Mesodermal cell (in vitro differentiated cells): ENCODE results near the gene VPS37D.
"Not testable (repeated sequence)": the region's sequence is repeated elsewhere in the genome, so short reads cannot be mapped to it uniquely, and the experiment has no call there.

Experiments
- H3K27ac ChIP-seq: 2 replicates; pipeline ENCODE4 v1.7.0; 2013; ENCODE audit warnings: mild to moderate bottlenecking, low read depth, low read length, moderate library complexity; ENCODE audit not compliant: severe bottlenecking
- H3K36me3 ChIP-seq: 2 replicates; pipeline ENCODE4 v1.7.1; 2013; ENCODE audit warnings: mild to moderate bottlenecking, low read length, moderate library complexity; ENCODE audit not compliant: control insufficient read depth, insufficient read depth
- H3K4me1 ChIP-seq: one replicate; pipeline ENCODE4 v1.7.1; 2013; ENCODE audit warnings: mild to moderate bottlenecking, low read length; ENCODE audit not compliant: insufficient read depth, control insufficient read depth, poor library complexity, severe bottlenecking
- H3K4me3 ChIP-seq: 2 replicates; pipeline ENCODE4 v1.7.0; 2013; ENCODE audit warnings: low read length, control low read depth, mild to moderate bottlenecking; ENCODE audit not compliant: insufficient read depth, poor library complexity, severe bottlenecking; ENCODE audit errors: extremely low read depth
- H3K9me3 ChIP-seq: 2 replicates; pipeline ENCODE4 v1.7.1; 2013; ENCODE audit warnings: mild to moderate bottlenecking, low read length, moderate library complexity; ENCODE audit not compliant: control insufficient read depth
- WGBS, 2 experiments: methylation state at CpG; one replicate each; pipeline ENCODE4 v1.1.5; 2013; ENCODE audit warnings: missing lambda C conversion rate in 2 of 2; ENCODE audit not compliant: insufficient coverage in 2 of 2; 5-methylcytosine and 5-hydroxymethylcytosine counted together

Gene VPS37D

GRCh38 chr7:73668103-73668885 is 663 bp downstream of the VPS37D start:
- 19 to 30% methylated on average over 13 to 19 of the region's 52 CpGs for WGBS, 2 experiments

GRCh38 chr7:73668886-73669230 is 1.2 kb downstream of the VPS37D start:
- WGBS, 2 experiments, result 65 to 70% methylated on average over 2 to 3 of the region's 5 CpGs
- no peaks in the 10 kb centered on the region for H3K9me3 ChIP-seq
- H3K4me1 ChIP-seq, result no peaks in the 10 kb centered on the region
- H3K27ac ChIP-seq, result no peak overlapping the region
- H3K36me3 ChIP-seq, result no peaks in the 10 kb centered on the region
- peak overlapping the region; percentile 49 for H3K4me3 ChIP-seq

More at GRCh38 chr7:73668103-73668885, 663 bp downstream of the VPS37D start:
- Histone ChIP-seq H3K4me1 (no peaks in the 10 kb centered on the region), H3K36me3 (no peaks in the 10 kb centered on the region), H3K4me3 (peak overlapping the region; percentile 49), H3K27ac (no peak overlapping the region), H3K9me3 (no peaks in the 10 kb centered on the region)

GRCh38 chr7:73669288-73669701 is 1.7 kb downstream of the VPS37D start:
- Histone ChIP-seq H3K27ac (no peak overlapping the region), H3K36me3 (no peaks in the 10 kb centered on the region), H3K4me3 (no peak overlapping the region), H3K4me1 (no peaks in the 10 kb centered on the region), H3K9me3 (no peaks in the 10 kb centered on the region)
- WGBS, 2 experiments, result 83% methylated on average over 16 to 19 of the region's 19 CpGs

GRCh38 chr7:73669858-73670385 is 2.3 kb downstream of the VPS37D start:
- Histone ChIP-seq H3K36me3 (no peaks in the 10 kb centered on the region), H3K27ac (no peak overlapping the region), H3K9me3 (no peaks in the 10 kb centered on the region), H3K4me3 (no peak overlapping the region), H3K4me1 (no peaks in the 10 kb centered on the region)
- 71 to 85% methylated on average over 7 to 12 of the region's 12 CpGs for WGBS, 2 experiments

GRCh38 chr7:73671322-73671661 is 3.7 kb downstream of the VPS37D start:
- 63 to 64% methylated on average over 3 to 4 of the region's 12 CpGs for WGBS, 2 experiments

GRCh38 chr7:73671857-73672445 is 4.3 kb downstream of the VPS37D start:
- Histone ChIP-seq H3K4me1 (no peaks in the 10 kb centered on the region), H3K9me3 (no peaks in the 10 kb centered on the region), H3K27ac (no peak overlapping the region), H3K4me3 (no peak overlapping the region), H3K36me3 (no peaks in the 10 kb centered on the region)
- WGBS, 2 experiments, result 92 to 97% methylated on average over 9 to 13 of the region's 15 CpGs

More at GRCh38 chr7:73671322-73671661, 3.7 kb downstream of the VPS37D start:
- Histone ChIP-seq H3K36me3 (no peaks in the 10 kb centered on the region), H3K4me1 (no peaks in the 10 kb centered on the region), H3K27ac (no peak overlapping the region), H3K9me3 (no peaks in the 10 kb centered on the region), H3K4me3 (no peak overlapping the region)

GRCh38 chr7:73674468-73675124 is 7.0 kb downstream of the VPS37D start:
- H3K4me3 ChIP-seq, result no peak overlapping the region
- peaks cover 17% of the 10 kb centered on the region for H3K36me3 ChIP-seq
- WGBS, 2 experiments, result 80 to 90% methylated on average over 1 of the region's 1 CpG
- no peak overlapping the region for H3K27ac ChIP-seq
- no peaks in the 10 kb centered on the region for H3K4me1 ChIP-seq
- H3K9me3 ChIP-seq, result no peaks in the 10 kb centered on the region

GRCh38 chr7:73676062-73676461 is 8.4 kb downstream of the VPS37D start:
- H3K4me1 ChIP-seq, H3K9me3 ChIP-seq, H3K27ac ChIP-seq, H3K4me3 ChIP-seq: not testable (repeated sequence)
- peaks cover 17% of the 10 kb centered on the region for H3K36me3 ChIP-seq
- 90 to 95% methylated on average over 7 to 8 of the region's 9 CpGs for WGBS, 2 experiments

- WGBS, 2 experiments, result 91 to 92% methylated on average over 4 to 5 of the region's 6 CpGs
- peaks cover 17% of the 10 kb centered on the region for H3K36me3 ChIP-seq
- no peak overlapping the region for H3K27ac ChIP-seq
- H3K9me3 ChIP-seq, result no peaks in the 10 kb centered on the region
- peaks cover 13% of the 10 kb centered on the region for H3K4me1 ChIP-seq
- no peak overlapping the region for H3K4me3 ChIP-seq
Observed at GRCh38 chr7:73678862-73679261, 11.2 kb downstream of the VPS37D start.

- no peaks in the 10 kb centered on the region for H3K9me3 ChIP-seq
- WGBS, 2 experiments, result 100% methylated on average over 1 to 2 of the region's 2 CpGs
- peaks cover 17% of the 10 kb centered on the region for H3K36me3 ChIP-seq
- no peak overlapping the region for H3K27ac ChIP-seq
- H3K4me1 ChIP-seq, result peaks cover 16% of the 10 kb centered on the region
- no peak overlapping the region for H3K4me3 ChIP-seq
Observed at GRCh38 chr7:73679709-73680108, 12.1 kb downstream of the VPS37D start.
